ENCODE results near the gene ZNF212.
"Not testable (repeated sequence)": the region's sequence is repeated elsewhere in the genome, so short reads cannot be mapped to it uniquely, and the experiment has no call there.

The ZNF212 gene

DNA sequence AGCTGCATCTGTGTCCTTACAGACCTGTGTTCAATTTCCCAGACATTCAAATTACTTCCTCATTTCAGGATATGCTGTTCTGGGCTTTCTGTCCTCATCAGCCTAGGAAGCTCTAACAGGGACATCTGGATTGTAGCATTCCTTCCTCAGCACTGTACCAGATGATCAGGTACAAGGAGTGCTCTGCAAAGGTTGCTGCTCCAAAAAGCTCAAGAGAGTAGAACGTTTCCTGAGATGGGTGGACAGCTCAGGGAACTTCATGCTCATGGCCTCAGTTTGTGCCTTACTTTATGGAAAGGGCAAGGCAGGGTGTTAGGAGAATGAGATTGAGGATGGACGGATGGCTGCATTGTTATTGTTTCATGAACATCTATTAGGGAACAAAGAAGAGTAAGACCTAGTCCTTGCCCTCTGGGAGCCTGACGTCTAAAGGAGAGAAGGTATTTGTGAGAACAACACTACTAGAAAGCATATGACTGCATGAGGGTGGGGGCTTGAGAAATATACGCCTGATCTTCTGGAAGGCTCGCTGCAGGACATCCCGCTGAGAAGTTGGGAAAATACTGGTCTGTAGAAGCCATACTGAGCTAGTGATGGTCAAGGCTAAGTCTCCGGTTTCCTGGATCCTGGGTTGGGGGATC lies 10.5 kb upstream of the ZNF212 start:
- H3K27ac Mint-ChIP-seq: no peak overlapping the region
- peaks cover 6% of the 10 kb centered on the region for H3K27me3 Mint-ChIP-seq
- H3K4me1 Mint-ChIP-seq (ENCODE audit: low read depth): no peaks in the 10 kb centered on the region
- no peaks in the 10 kb centered on the region for H3K9me3 Mint-ChIP-seq (ENCODE audit: low read depth)
- no peak overlapping the region for H3K4me3 Mint-ChIP-seq
- H3K36me3 Mint-ChIP-seq: peaks cover 2% of the 10 kb centered on the region

DNA sequence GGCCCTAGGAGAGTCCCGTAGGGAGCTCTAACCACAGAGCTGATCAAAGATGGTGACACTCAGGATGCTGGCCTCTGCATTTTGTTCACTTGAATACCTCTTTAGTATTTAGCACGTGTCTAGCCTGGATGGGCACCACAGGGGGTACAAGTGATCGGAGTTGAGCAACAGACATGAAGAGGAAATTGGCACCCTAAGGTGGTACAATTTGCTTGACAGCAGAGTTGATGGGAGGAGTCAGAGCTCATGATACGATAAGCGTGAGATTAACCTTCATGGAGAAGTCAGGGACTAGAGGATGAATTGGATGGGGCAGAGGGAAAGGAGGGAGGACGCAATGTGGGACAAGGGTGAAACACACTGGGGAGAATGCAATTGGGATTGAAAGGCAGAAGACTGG lies 9.9 kb upstream of the ZNF212 start:
- no peak overlapping the region for H3K4me3 Mint-ChIP-seq
- H3K9me3 Mint-ChIP-seq (ENCODE audit: low read depth): no peaks in the 10 kb centered on the region
- peaks cover 8% of the 10 kb centered on the region for H3K27me3 Mint-ChIP-seq
- no peaks in the 10 kb centered on the region for H3K4me1 Mint-ChIP-seq (ENCODE audit: low read depth)
- peaks cover 2% of the 10 kb centered on the region for H3K36me3 Mint-ChIP-seq
- H3K27ac Mint-ChIP-seq: no peak overlapping the region

- H3K27ac Mint-ChIP-seq: no peak overlapping the region
- no peaks in the 10 kb centered on the region for H3K36me3 Mint-ChIP-seq
- no peak overlapping the region for H3K4me3 Mint-ChIP-seq
- peaks cover 8% of the 10 kb centered on the region for H3K27me3 Mint-ChIP-seq
- H3K9me3 Mint-ChIP-seq (ENCODE audit: low read depth): no peaks in the 10 kb centered on the region
- no peaks in the 10 kb centered on the region for H3K4me1 Mint-ChIP-seq (ENCODE audit: low read depth)
Observed at GRCh38 chr7:149232362-149232761, 7.1 kb upstream of the ZNF212 start.

GRCh38 chr7:149233655-149234204 lies 5.7 kb upstream of the ZNF212 start:
- H3K4me3 Mint-ChIP-seq; H3K36me3 Mint-ChIP-seq; H3K9me3 Mint-ChIP-seq (ENCODE audit: low read depth); H3K27me3 Mint-ChIP-seq; H3K4me1 Mint-ChIP-seq (ENCODE audit: low read depth); H3K27ac Mint-ChIP-seq: not testable (repeated sequence)

- H3K27ac Mint-ChIP-seq: no peak overlapping the region
- H3K27me3 Mint-ChIP-seq: peaks cover 8% of the 10 kb centered on the region
- no peaks in the 10 kb centered on the region for H3K36me3 Mint-ChIP-seq
- peaks cover 24% of the 10 kb centered on the region for H3K4me1 Mint-ChIP-seq (ENCODE audit: low read depth)
- no peaks in the 10 kb centered on the region for H3K9me3 Mint-ChIP-seq (ENCODE audit: low read depth)
- no peak overlapping the region for H3K4me3 Mint-ChIP-seq
Observed at GRCh38 chr7:149237502-149237901, 1.9 kb upstream of the ZNF212 start.

DNA sequence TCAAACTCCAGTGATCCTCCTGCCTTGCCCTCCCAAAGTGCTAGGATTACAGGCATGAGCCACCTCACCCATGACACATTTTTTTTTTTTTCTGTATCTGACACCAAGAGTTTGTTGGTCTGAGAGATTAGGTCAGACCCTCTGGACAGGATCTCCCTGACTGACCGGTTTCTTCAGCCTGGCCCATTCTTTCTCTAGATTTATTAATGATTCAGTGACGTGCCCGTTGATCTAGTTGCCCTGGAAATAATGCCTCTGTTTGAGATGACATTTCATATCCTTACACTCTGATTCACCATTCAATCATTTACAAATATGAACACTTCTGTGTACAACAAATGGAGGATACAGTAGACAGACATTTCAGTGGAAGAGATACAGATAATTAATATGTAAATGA lies 1.4 kb upstream of the ZNF212 start:
- peaks cover 29% of the 10 kb centered on the region for H3K4me1 Mint-ChIP-seq (ENCODE audit: low read depth)
- H3K27ac Mint-ChIP-seq: peak overlapping the region; percentile 58
- no peaks in the 10 kb centered on the region for H3K36me3 Mint-ChIP-seq
- H3K4me3 Mint-ChIP-seq: peak overlapping the region; percentile 55
- no peaks in the 10 kb centered on the region for H3K9me3 Mint-ChIP-seq (ENCODE audit: low read depth)
- peaks cover 6% of the 10 kb centered on the region for H3K27me3 Mint-ChIP-seq

GRCh38 chr7:149240637-149241036 lies 1.2 kb downstream of the ZNF212 start:
- Mint-ChIP-seq H3K9me3 (ENCODE audit: low read depth) (no peaks in the 10 kb centered on the region), H3K36me3 (peaks cover 3% of the 10 kb centered on the region), H3K27me3 (no peaks in the 10 kb centered on the region), H3K4me1 (ENCODE audit: low read depth) (peaks cover 44% of the 10 kb centered on the region), H3K27ac (peak overlapping the region; percentile 75), H3K4me3 (peak overlapping the region; percentile 94)

- H3K9me3 Mint-ChIP-seq (ENCODE audit: low read depth): no peaks in the 10 kb centered on the region
- peaks cover 6% of the 10 kb centered on the region for H3K36me3 Mint-ChIP-seq
- peak overlapping the region; percentile 28 for H3K27ac Mint-ChIP-seq
- peak overlapping the region; percentile 67 for H3K4me3 Mint-ChIP-seq
- H3K27me3 Mint-ChIP-seq: no peaks in the 10 kb centered on the region
- H3K4me1 Mint-ChIP-seq (ENCODE audit: low read depth): peaks cover 49% of the 10 kb centered on the region
Observed at GRCh38 chr7:149241696-149242095, 2.2 kb downstream of the ZNF212 start.

GRCh38 chr7:149245244-149245643 lies 5.8 kb downstream of the ZNF212 start:
- H3K27ac Mint-ChIP-seq: peak overlapping the region; percentile 93
- no peaks in the 10 kb centered on the region for H3K9me3 Mint-ChIP-seq (ENCODE audit: low read depth)
- peaks cover 62% of the 10 kb centered on the region for H3K4me1 Mint-ChIP-seq (ENCODE audit: low read depth)
- H3K27me3 Mint-ChIP-seq: no peaks in the 10 kb centered on the region
- H3K36me3 Mint-ChIP-seq: peaks cover 6% of the 10 kb centered on the region
- H3K4me3 Mint-ChIP-seq: peak overlapping the region; percentile 39

DNA sequence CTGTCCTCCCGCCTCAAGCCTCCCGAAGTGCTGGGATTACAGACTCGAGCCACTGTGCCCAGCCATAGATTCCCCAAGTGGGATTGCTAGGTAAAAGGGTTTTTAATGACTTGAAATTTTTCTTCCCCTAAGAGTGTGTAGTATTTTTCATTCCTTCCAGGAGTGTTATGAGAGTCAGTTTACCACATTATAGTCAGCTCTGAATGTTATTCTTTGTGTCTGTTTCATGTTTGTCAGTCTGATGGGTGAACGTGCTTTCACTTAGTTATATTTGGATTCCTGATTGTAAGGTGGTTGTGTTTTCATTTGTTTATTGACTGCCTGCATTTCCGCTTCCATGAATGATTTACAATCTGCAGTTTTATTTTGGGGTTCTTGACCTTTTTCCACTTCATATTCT lies 6.3 kb downstream of the ZNF212 start:
- Mint-ChIP-seq H3K27me3 (no peaks in the 10 kb centered on the region), H3K9me3 (ENCODE audit: low read depth) (no peaks in the 10 kb centered on the region), H3K27ac (peak overlapping the region; percentile 93), H3K4me3 (peak overlapping the region; percentile 39), H3K4me1 (ENCODE audit: low read depth) (peaks cover 57% of the 10 kb centered on the region), H3K36me3 (peaks cover 6% of the 10 kb centered on the region)

- no peaks in the 10 kb centered on the region for H3K9me3 Mint-ChIP-seq (ENCODE audit: low read depth)
- H3K27me3 Mint-ChIP-seq: no peaks in the 10 kb centered on the region
- H3K27ac Mint-ChIP-seq: peak overlapping the region; percentile 97
- H3K36me3 Mint-ChIP-seq: peaks cover 6% of the 10 kb centered on the region
- peak overlapping the region; percentile 64 for H3K4me3 Mint-ChIP-seq
- peaks cover 40% of the 10 kb centered on the region for H3K4me1 Mint-ChIP-seq (ENCODE audit: low read depth)
Observed at GRCh38 chr7:149248777-149249176, 9.3 kb downstream of the ZNF212 start.

GRCh38 chr7:149250151-149250550 lies 10.7 kb downstream of the ZNF212 start:
- H3K4me3 Mint-ChIP-seq; H3K9me3 Mint-ChIP-seq (ENCODE audit: low read depth); H3K27me3 Mint-ChIP-seq; H3K36me3 Mint-ChIP-seq: not testable (repeated sequence)
- H3K27ac Mint-ChIP-seq: peak overlapping the region; percentile 68
- H3K4me1 Mint-ChIP-seq (ENCODE audit: low read depth): peaks cover 34% of the 10 kb centered on the region

DNA sequence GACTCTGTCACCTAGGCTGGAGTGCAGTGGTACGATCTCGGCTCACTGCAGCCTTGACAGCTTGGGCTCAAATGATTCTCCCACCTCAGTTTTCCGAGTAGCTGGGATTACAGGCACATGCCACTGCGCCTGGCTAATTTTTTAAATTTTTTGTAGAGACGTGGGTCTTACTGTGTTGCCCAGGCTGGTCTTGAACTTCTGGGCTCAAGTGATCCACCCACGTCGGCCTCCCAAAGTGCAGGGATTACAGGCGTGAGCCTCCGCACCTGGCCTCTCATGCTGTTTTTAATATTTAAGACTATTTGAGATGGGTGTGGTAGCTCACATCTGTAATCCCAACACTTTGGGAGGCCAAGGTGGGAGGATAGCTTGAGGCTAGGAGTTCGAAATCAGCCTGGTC lies 12.1 kb downstream of the ZNF212 start:
- peaks cover 23% of the 10 kb centered on the region for H3K4me1 Mint-ChIP-seq (ENCODE audit: low read depth)
- H3K27me3 Mint-ChIP-seq; H3K27ac Mint-ChIP-seq; H3K36me3 Mint-ChIP-seq; H3K4me3 Mint-ChIP-seq; H3K9me3 Mint-ChIP-seq (ENCODE audit: low read depth): not testable (repeated sequence)

DNA sequence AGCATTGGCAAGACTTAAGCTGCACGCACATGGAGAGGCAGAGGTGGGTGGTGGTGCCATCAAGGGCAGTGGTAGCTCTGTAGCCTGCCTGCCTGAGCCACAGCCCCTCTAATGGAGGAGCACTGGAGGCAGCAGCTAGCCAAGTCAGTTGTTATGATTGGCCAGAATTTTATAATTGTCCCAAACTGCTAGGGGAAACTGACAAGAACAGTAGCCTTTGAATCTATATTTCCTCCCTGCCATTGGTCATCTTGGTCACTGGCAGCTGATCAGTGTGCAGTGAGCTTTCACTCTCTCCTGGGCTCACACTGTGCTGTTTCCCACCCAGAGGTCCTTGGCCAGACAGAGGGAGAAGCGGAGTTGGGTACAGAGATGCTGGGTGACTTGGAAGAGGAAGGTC lies 12.9 kb downstream of the ZNF212 start:
- Mint-ChIP-seq H3K27ac (peak overlapping the region; percentile 86), H3K4me1 (ENCODE audit: low read depth) (peaks cover 21% of the 10 kb centered on the region), H3K9me3 (ENCODE audit: low read depth) (no peaks in the 10 kb centered on the region), H3K27me3 (no peaks in the 10 kb centered on the region), H3K4me3 (no peak overlapping the region), H3K36me3 (no peaks in the 10 kb centered on the region)

DNA sequence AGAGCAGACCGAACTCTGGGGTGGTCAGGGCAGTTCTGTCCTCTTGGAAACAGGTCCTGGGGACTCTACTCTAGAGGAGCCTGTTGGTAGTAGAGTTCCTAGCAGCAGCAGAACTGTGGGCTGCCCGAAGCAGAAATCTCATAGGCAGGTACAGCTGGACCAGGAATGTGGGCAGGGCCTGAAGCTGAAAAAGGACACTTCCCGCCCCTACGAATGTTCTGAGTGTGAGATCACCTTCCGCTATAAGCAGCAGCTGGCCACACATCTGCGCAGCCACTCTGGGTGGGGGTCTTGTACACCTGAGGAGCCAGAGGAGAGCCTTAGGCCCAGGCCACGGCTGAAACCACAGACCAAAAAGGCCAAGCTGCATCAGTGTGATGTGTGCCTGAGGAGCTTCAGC lies 14.2 kb downstream of the ZNF212 start:
- no peak overlapping the region for H3K4me3 Mint-ChIP-seq
- peaks cover 14% of the 10 kb centered on the region for H3K4me1 Mint-ChIP-seq (ENCODE audit: low read depth)
- no peaks in the 10 kb centered on the region for H3K27me3 Mint-ChIP-seq
- peak overlapping the region; percentile 50 for H3K27ac Mint-ChIP-seq
- H3K9me3 Mint-ChIP-seq (ENCODE audit: low read depth): no peaks in the 10 kb centered on the region
- no peaks in the 10 kb centered on the region for H3K36me3 Mint-ChIP-seq

GRCh38 chr7:149254181-149254858 lies 14.9 kb downstream of the ZNF212 start:
- Mint-ChIP-seq H3K27me3 (no peaks in the 10 kb centered on the region), H3K4me1 (ENCODE audit: low read depth) (peaks cover 8% of the 10 kb centered on the region), H3K4me3 (no peak overlapping the region), H3K27ac (no peak overlapping the region), H3K9me3 (ENCODE audit: low read depth) (no peaks in the 10 kb centered on the region), H3K36me3 (no peaks in the 10 kb centered on the region)

Data from activated naive CD8-positive, alpha-beta T cell (primary cell).